GM10248 (cell line): ENCODE data around the gene MICAL2.

ENCODE experiments used
- CTCF ChIA-PET: fragments of 300-600 bp; sonication (Branson Sonifier 250); formaldehyde crosslinking; extraction: SDS; loops from one replicate; lab custom pipeline; 2021; ENCODE audit warnings: antibody characterized with exemption; lab: Yijun Ruan, JAX
- POLR2A ChIA-PET: fragments of 350-650 bp; sonication (Branson Sonifier 250); formaldehyde crosslinking; extraction: SDS; loops from one replicate; lab custom pipeline; 2020; ENCODE audit warnings: antibody characterized with exemption; lab: Yijun Ruan, JAX
- DNase-seq: peaks from one replicate; pipeline ENCODE4 v3.0.0; 2012; ENCODE audit errors: extremely low spot score
- TF ChIP-seq, protein P1 (sequence below): IDR thresholded peaks from 2 replicates; pipeline ENCODE4 v1.5.1; 2012; ENCODE audit warnings: mild to moderate bottlenecking, low read depth; ENCODE audit errors: extremely low read depth, missing control alignments, control extremely low read depth

The MICAL2 gene

DNA sequence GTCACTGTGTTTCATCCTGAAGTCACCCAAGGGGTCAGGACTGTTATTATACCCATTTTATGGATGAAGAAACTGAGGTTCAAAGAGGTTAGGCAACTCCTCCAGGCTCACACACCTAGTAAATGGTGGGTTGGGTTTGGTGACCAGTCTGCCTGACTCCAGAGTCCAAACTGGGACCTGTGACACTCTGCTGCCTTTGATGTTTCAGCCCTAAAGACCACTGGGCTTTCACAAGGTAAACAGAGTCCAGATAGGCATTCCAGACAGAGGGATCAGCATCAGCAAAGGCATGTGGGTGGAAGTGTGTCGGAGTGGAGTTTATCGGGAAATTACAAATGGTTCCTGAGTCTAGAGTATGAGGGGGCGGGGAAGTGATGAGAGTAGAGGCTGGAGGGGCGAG is 38.5 kb downstream of the MICAL2 start:
- ChIA-PET CTCF (interaction anchor here (1.1 to 1.5 kb wide), 2 partner anchors 9 to 12 kb away, joined by 3 to 7 read pairs; no protein-coding TSS in a partner anchor), POLR2A (no interaction called here)
- no peak for DNase-seq
- TF ChIP-seq, protein P1, sequence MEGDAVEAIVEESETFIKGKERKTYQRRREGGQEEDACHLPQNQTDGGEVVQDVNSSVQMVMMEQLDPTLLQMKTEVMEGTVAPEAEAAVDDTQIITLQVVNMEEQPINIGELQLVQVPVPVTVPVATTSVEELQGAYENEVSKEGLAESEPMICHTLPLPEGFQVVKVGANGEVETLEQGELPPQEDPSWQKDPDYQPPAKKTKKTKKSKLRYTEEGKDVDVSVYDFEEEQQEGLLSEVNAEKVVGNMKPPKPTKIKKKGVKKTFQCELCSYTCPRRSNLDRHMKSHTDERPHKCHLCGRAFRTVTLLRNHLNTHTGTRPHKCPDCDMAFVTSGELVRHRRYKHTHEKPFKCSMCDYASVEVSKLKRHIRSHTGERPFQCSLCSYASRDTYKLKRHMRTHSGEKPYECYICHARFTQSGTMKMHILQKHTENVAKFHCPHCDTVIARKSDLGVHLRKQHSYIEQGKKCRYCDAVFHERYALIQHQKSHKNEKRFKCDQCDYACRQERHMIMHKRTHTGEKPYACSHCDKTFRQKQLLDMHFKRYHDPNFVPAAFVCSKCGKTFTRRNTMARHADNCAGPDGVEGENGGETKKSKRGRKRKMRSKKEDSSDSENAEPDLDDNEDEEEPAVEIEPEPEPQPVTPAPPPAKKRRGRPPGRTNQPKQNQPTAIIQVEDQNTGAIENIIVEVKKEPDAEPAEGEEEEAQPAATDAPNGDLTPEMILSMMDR, result no peak

DNA sequence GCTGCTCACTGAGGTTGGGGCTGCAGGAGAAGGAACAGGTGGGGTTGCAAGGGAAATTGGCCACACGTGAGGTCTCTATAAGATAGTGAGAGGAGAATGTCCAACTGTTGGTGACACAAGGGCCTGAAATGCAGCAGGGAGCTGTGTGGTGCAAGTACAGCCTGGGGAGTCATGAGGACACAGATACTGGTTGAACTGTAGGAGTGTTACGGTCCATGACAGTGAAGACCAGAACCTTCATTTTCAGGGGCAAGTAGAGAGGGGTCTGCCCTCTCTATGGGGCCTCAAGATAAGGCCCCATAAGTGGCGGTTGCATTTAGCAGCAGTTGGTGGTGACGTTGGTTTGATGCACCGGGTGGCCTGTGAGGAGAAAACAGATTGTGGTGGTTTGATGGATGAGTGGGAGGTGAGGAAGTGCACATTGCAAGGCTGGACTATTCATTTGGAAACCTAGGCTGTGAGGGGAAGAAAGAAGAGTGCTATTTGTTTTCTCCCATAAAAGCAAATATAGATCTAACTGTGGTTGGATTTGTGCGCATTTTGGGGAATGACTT is 39.4 kb downstream of the MICAL2 start:
- TF ChIP-seq, protein P1, result no peak
- DNase-seq, result peak; percentile 51
- ChIA-PET CTCF (interaction anchor here (1.1 kb wide), 1 partner anchor 11 kb away, joined by 3 read pairs; no protein-coding TSS in a partner anchor), POLR2A (no interaction called here)

DNA sequence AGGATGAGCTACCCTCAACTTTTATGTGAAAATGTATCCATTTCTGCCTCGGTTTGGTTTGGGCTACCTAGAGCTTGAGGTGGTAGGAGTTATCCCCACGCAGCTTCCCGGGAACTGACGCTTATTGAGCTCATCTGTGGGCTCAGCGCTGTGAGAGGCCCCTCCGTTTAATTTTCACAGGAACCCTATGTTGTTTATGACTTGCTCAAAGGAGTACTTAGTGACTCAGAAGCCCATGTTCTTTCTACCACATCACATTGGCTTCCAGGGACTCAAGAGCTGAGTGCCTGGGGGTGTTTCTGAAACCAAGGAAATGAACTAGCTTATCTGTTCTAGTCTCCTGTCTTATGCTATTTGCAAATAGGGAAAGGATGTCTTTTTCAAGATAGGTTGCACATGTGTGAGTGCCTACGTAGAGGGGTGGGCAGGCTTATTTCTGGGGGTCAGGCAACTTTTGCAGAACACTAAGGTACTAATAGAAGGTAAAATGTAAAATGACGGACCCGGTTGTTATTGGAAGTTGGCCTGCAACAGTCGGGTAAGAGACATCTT is 40.5 kb downstream of the MICAL2 start:
- ChIA-PET POLR2A (no interaction called here), CTCF (interaction anchor here (0.8 to 2.9 kb wide), 6 partner anchors 11 to 85 kb away, joined by 3 to 10 read pairs (median 4); no protein-coding TSS in a partner anchor)
- DNase-seq, result no peak
- TF ChIP-seq, protein P1, result no peak

DNA sequence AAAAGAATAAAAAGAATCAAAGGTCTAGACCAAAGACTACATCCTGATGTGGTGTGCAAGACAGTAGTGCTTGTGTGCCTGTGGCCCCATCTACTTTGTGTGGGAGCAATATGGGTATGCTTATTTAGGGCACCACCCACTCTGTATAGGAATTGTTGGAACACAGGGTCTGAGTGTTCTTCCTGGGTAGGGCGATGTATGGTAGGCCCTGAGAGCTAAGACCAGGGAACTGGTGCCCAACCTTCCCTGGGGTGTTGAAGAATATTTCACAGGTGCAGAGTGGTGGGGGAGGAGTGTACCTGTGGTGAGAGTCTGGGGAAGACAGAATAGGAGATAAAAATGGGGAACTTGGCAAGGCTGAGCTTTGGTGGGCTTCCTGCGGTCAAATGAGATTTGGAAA is 41.9 kb downstream of the MICAL2 start:
- TF ChIP-seq, protein P1, result no peak
- no peak for DNase-seq
- POLR2A ChIA-PET, result no interaction called here
- CTCF ChIA-PET, result interaction anchor here (1.2 to 2.9 kb wide), 3 partner anchors 12 to 83 kb away, joined by 3 to 10 read pairs (median 4); no protein-coding TSS in a partner anchor

DNA sequence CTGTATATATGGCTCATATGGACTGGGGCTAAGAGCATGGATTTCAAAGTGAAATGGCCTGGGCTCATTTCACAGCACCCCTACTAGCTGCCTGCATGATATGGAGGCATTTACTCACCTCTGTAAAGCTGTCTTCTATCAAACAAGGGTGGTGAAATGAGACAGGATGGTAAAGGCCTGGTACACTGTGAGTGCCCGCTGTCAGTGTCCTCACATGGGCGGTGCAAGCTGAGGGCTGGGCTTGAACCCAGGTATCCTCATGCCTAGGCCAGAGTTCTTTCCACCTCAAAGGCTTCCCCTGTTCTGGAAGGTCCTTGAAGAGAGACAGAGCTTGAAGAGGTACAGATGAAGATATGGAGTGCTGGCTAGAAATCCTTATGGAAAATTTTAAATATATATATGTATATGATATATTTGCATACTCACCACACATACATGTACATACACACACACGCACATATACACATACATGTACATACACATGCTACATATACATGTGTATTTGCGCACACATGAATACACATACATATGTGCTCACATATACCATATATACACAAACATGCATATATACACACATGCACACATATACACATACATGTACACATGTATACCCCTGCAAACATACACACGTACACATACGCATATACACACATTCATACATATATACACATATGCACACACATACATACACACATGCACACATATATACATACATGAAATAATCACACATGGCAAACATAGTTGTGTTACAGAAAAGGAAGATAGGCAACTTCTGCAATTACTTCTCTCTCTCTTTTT is 44.7 kb downstream of the MICAL2 start:
- TF ChIP-seq, protein P1, result no peak
- ChIA-PET CTCF (interaction anchor here (1.6 kb wide), 1 partner anchor 28 kb away, joined by 3 read pairs; no protein-coding TSS in a partner anchor), POLR2A (no interaction called here)
- no peak for DNase-seq

DNA sequence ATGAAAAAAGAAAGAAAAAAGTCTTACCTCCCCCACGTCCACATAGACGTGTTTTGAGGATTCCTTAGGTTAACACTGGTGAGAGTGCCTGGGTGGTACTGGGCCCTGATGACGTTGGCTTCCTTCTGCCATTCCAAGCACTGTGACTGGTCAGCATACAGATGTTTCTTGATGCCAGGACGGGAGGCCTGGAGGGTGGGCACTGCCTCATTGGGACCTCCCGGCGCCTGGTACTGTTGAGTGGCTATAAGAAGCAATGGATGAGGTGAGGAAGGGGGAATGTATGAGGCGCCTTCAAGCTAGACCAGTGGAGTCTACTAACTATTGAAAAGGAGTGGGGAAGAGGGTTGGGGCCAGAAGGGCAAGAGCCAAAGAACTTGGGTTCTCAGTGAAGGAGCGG is 45.3 kb downstream of the MICAL2 start:
- no peak for DNase-seq
- POLR2A ChIA-PET, result no interaction called here
- TF ChIP-seq, protein P1, result no peak
- CTCF ChIA-PET, result interaction anchor here (0.8 to 1.6 kb wide), 2 partner anchors 8 to 28 kb away, joined by 3 read pairs; no protein-coding TSS in a partner anchor
